ENCODE results near the gene LRPPRC.
A peak's percentile ranks its signal among the peaks of the same experiment; 100 is the strongest.
"Not testable (repeated sequence)": the region's sequence is repeated elsewhere in the genome, so short reads cannot be mapped to it uniquely, and the experiment has no call there.

LRPPRC gene

GRCh38 chr2:43995733-43996533 lies at the start of gene LRPPRC:
Gene LRPPRC (minus strand): TSS chr2:43995989. CDS start chr2:43995947, 42 bp downstream.
- peak; percentile 84 to 88 for DNase-seq (ENCODE audit: low read depth in 2 of 2)

- DNase-seq (ENCODE audit: low read depth in 2 of 2): no peak
Observed at GRCh38 chr2:44045061-44045460, 49.3 kb upstream of the LRPPRC start.

- DNase-seq (ENCODE audit: low read depth in 2 of 2): peak; percentile 62 to 80
Observed at GRCh38 chr2:44044281-44044720, 48.5 kb upstream of the LRPPRC start.

- DNase-seq (ENCODE audit: low read depth in 2 of 2): no peak
Observed at GRCh38 chr2:44040365-44040764, 44.6 kb upstream of the LRPPRC start.

- no peak for DNase-seq (ENCODE audit: low read depth in 2 of 2)
Observed at GRCh38 chr2:44038277-44038676, 42.5 kb upstream of the LRPPRC start.

GRCh38 chr2:44037221-44037620 lies 41.4 kb upstream of the LRPPRC start:
- no peak for DNase-seq (ENCODE audit: low read depth in 2 of 2)

GRCh38 chr2:44033947-44034346 lies 38.2 kb upstream of the LRPPRC start:
- DNase-seq (ENCODE audit: low read depth in 2 of 2): no peak

GRCh38 chr2:44027076-44027475 lies 31.3 kb upstream of the LRPPRC start:
- not testable (repeated sequence) for DNase-seq (ENCODE audit: low read depth in 2 of 2)

- peak in 1 of 2 experiments; percentile 27 for DNase-seq (ENCODE audit: low read depth in 2 of 2)
Observed at GRCh38 chr2:44016282-44016681, 20.5 kb upstream of the LRPPRC start.

- DNase-seq (ENCODE audit: low read depth in 2 of 2): no peak
Observed at GRCh38 chr2:44015239-44015638, 19.4 kb upstream of the LRPPRC start.

GRCh38 chr2:44013205-44013604 lies 17.4 kb upstream of the LRPPRC start:
- not testable (repeated sequence) for DNase-seq (ENCODE audit: low read depth in 2 of 2)

GRCh38 chr2:44010266-44010665 lies 14.5 kb upstream of the LRPPRC start:
- DNase-seq (ENCODE audit: low read depth in 2 of 2): no peak

- DNase-seq (ENCODE audit: low read depth in 2 of 2): no peak
Observed at GRCh38 chr2:44009136-44009735, 13.4 kb upstream of the LRPPRC start.

GRCh38 chr2:44005846-44006245 lies 10.1 kb upstream of the LRPPRC start:
- no peak for DNase-seq (ENCODE audit: low read depth in 2 of 2)

- DNase-seq (ENCODE audit: low read depth in 2 of 2): no peak
Observed at GRCh38 chr2:44004735-44005602, 9.2 kb upstream of the LRPPRC start.

- no peak for DNase-seq (ENCODE audit: low read depth in 2 of 2)
Observed at GRCh38 chr2:44001716-44002115, 5.9 kb upstream of the LRPPRC start.

GRCh38 chr2:43998263-43998662 lies 2.5 kb upstream of the LRPPRC start:
- DNase-seq (ENCODE audit: low read depth in 2 of 2): no peak

- no peak for DNase-seq (ENCODE audit: low read depth in 2 of 2)
Observed at GRCh38 chr2:43993437-43993836, 2.4 kb downstream of the LRPPRC start.

GRCh38 chr2:43989545-43989944 lies 6.2 kb downstream of the LRPPRC start:
- no peak for DNase-seq (ENCODE audit: low read depth in 2 of 2)

- DNase-seq (ENCODE audit: low read depth in 2 of 2): no peak
Observed at GRCh38 chr2:43986600-43986999, 9.2 kb downstream of the LRPPRC start.

- no peak for DNase-seq (ENCODE audit: low read depth in 2 of 2)
Observed at GRCh38 chr2:43985359-43985758, 10.4 kb downstream of the LRPPRC start.

GRCh38 chr2:43984533-43984932 lies 11.3 kb downstream of the LRPPRC start:
- DNase-seq (ENCODE audit: low read depth in 2 of 2): no peak

Measured in stimulated activated CD4-positive, alpha-beta T cell treated with anti-CD3 and anti-CD28 coated beads, Interleukin-12 subunit alpha, Interleukin-12 subunit beta, amount 100 ng/mL, for 24 hours (primary cell).